Karpas-422 (cell line): ENCODE data around the gene STK4. TPM values are rescaled to one million over a fixed set of nuclear protein-coding genes. Genes with fewer than 3 reads are reported as not detected.

Experiments used
- DNase-seq: peaks from one replicate; pipeline ENCODE4 v3.0.0-alpha.2; 2015
- H2AFZ ChIP-seq: fragments of 200-600 bp; sonication (generic); 2 replicates; pipeline ENCODE4 v1.6.1; 2014; ENCODE audit warnings: antibody characterized with exemption, low read length, mixed read lengths
- H3K27ac ChIP-seq: fragments of 200-600 bp; sonication (generic); 2 replicates; pipeline ENCODE4 v1.5.1; 2014; ENCODE audit warnings: mild to moderate bottlenecking, low read length, moderate library complexity
- H3K27me3 ChIP-seq: fragments of 200-600 bp; sonication (generic); 2 replicates; pipeline ENCODE4 v1.6.1; 2014; ENCODE audit warnings: low read length, mixed read lengths
- H3K36me3 ChIP-seq: fragments of 200-600 bp; sonication (generic); 2 replicates; pipeline ENCODE4 v1.6.1; 2014; ENCODE audit warnings: low read length, mixed read lengths; ENCODE audit not compliant: insufficient read depth
- H3K4me1 ChIP-seq: fragments of 200-600 bp; sonication (generic); 2 replicates; pipeline ENCODE4 v1.6.1; 2014; ENCODE audit warnings: mild to moderate bottlenecking, low read length, mixed read lengths
- H3K4me2 ChIP-seq: fragments of 200-600 bp; sonication (generic); 2 replicates; pipeline ENCODE4 v1.6.1; 2014; ENCODE audit warnings: low read length, low read depth, mild to moderate bottlenecking; ENCODE audit not compliant: poor library complexity, severe bottlenecking
- H3K4me3 ChIP-seq: fragments of 200-600 bp; sonication (generic); 2 replicates; pipeline ENCODE4 v1.5.1; 2014; ENCODE audit warnings: mild to moderate bottlenecking, antibody characterized with exemption, low read length, mixed read lengths
- H3K79me2 ChIP-seq: fragments of 200-600 bp; sonication (generic); 2 replicates; pipeline ENCODE4 v1.6.1; 2014; ENCODE audit warnings: mild to moderate bottlenecking, low read length, mixed read lengths
- H3K9ac ChIP-seq: fragments of 200-600 bp; sonication (generic); 2 replicates; pipeline ENCODE4 v1.6.0; 2014; ENCODE audit warnings: low read length
- H3K9me2 ChIP-seq: fragments of 200-600 bp; sonication (generic), shearing (Covaris generic); replicated peaks from 2 replicates; pipeline ENCODE4 v1.6.0; 2014; ENCODE audit warnings: mild to moderate bottlenecking, low read length, moderate library complexity; ENCODE audit not compliant: insufficient read depth
- H3K9me3 ChIP-seq: fragments of 300-700, 200-600 bp; sonication (generic); 2 replicates; pipeline ENCODE4 v1.6.1; 2014; ENCODE audit warnings: low read length, mixed read lengths
- H4K20me1 ChIP-seq: fragments of 200-600 bp; sonication (generic); 2 replicates; pipeline ENCODE4 v1.6.1; 2014; ENCODE audit warnings: mild to moderate bottlenecking, antibody characterized with exemption, low read length, low read depth; ENCODE audit not compliant: insufficient read depth
- total RNA-seq: library from RNA; depleted of rRNA; stranded (reverse); fragments of >200 nt; shearing (Covaris generic); gene quantifications from 2 replicates; pipeline ENCODE4 v1.2.3, GENCODE V29; 2014; ENCODE audit warnings: low replicate concordance

STK4 gene
- total RNA-seq, 1 experiment from 2014 or later: 89.0 TPM

- Histone ChIP-seq H3K79me2 (peaks cover 38% of the 10 kb centered on the region), H3K36me3 (no peaks in the 10 kb centered on the region), H3K9me3 (no peaks in the 10 kb centered on the region), H3K27me3 (no peaks in the 10 kb centered on the region), H3K9me2 (no peaks in the 10 kb centered on the region), H4K20me1 (peaks cover 4% of the 10 kb centered on the region; the same call in 1 of the 2 replicates), H3K27ac (no peak overlapping the region), H3K4me2 (no peak overlapping the region), H3K9ac (no peak overlapping the region), H3K4me3 (no peak overlapping the region), H2AFZ (no peak overlapping the region), H3K4me1 (peaks cover 64% of the 10 kb centered on the region)
- no peak for DNase-seq
Observed at GRCh38 chr20:44962483-44962882, 3.8 kb upstream of the STK4 start.

DNA sequence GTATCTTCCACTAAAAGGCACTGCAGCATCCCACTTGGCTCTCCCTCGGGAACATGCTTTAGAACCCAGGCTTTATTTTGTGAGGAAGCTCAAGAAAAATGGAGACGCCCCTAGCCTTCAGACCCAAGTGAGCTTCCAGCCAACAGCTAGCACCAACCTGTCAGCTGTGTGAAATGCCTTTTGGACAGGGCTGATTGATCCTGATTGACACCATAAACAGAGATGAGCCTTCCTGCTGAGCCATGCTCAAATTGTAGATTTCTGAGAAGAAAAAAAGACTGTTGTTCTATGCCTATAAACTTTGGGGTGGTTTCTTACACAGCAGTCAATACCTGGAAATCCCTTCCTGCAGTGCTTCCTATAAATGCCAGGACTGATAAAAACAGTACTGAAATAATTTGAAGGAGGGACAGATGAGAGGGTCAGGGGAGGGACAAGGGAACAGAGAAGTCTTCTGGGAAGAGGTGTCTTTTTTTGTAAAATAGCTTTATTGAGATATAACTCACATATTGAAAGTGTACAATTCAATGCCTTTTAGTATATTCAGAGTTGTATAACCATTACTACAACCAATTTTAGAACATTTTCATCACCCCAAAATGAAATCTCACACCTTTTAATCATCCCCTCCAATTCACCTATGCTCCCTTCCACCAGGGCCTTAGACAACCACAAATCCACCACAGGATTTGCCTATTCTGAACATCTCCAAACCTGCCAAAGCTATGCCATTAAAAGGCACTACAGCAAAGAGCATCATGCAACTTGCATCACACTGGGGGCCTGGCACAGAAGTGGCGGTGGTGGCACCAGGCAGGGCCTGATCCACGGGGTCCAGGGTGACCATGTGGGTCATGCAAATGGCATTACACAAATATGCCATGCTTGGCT lies 2.7 kb upstream of the STK4 start:
- Histone ChIP-seq H3K9ac (peak overlapping the region; percentile 20; the same call in 1 of the 2 replicates), H2AFZ (no peak overlapping the region)
- DNase-seq: peak; percentile 74

GRCh38 chr20:44965651-44966029 lies 672 bp upstream of the STK4 start:
- Histone ChIP-seq H4K20me1 (peaks cover 10% of the 10 kb centered on the region; the same call in 1 of the 2 replicates), H3K9me2 (no peaks in the 10 kb centered on the region), H3K27ac (peak overlapping the region; percentile 71), H3K27me3 (no peaks in the 10 kb centered on the region), H3K9me3 (no peaks in the 10 kb centered on the region), H3K4me1 (peaks cover 74% of the 10 kb centered on the region), H3K4me3 (peak overlapping the region; percentile 82), H2AFZ (peak overlapping the region; percentile 61), H3K9ac (peak overlapping the region; percentile 96), H3K4me2 (peak overlapping the region; percentile 87), H3K79me2 (peaks cover 43% of the 10 kb centered on the region), H3K36me3 (no peaks in the 10 kb centered on the region)
- no peak for DNase-seq

More for the DNA sequence above, 2.7 kb upstream of the STK4 start:
- Histone ChIP-seq H3K27ac (peak overlapping the region; percentile 71), H4K20me1 (0 out of 2 replicates have a peak, but pooled peaks cover under 1% of the 10 kb centered on the region), H3K36me3 (no peaks in the 10 kb centered on the region), H3K4me1 (peaks cover 65% of the 10 kb centered on the region), H3K27me3 (no peaks in the 10 kb centered on the region), H3K9me3 (no peaks in the 10 kb centered on the region), H3K79me2 (peaks cover 39% of the 10 kb centered on the region), H3K4me2 (peak overlapping the region; percentile 87), H3K9me2 (no peaks in the 10 kb centered on the region), H3K4me3 (0 out of 2 replicates have a peak overlapping the region, but pooled peaks have one; percentile 11)

GRCh38 chr20:44967207-44967807 lies 995 bp downstream of the STK4 start:
- Histone ChIP-seq H3K9me3 (no peaks in the 10 kb centered on the region), H3K27me3 (no peaks in the 10 kb centered on the region), H3K9me2 (no peaks in the 10 kb centered on the region), H3K4me3 (peak overlapping the region; percentile 82), H2AFZ (no peak overlapping the region), H3K79me2 (peaks cover 60% of the 10 kb centered on the region), H3K4me2 (peak overlapping the region; percentile 87), H3K4me1 (peaks cover 67% of the 10 kb centered on the region), H3K27ac (peak overlapping the region; percentile 79), H3K9ac (peak overlapping the region; percentile 96), H3K36me3 (peaks cover 5% of the 10 kb centered on the region), H4K20me1 (peaks cover 10% of the 10 kb centered on the region; the same call in 1 of the 2 replicates)
- DNase-seq: peak; percentile 89

GRCh38 chr20:44969300-44969894 lies 3.1 kb downstream of the STK4 start:
- H3K9ac ChIP-seq: peak overlapping the region; percentile 96
- peak overlapping the region; percentile 79 for H3K27ac ChIP-seq
- peaks cover 52% of the 10 kb centered on the region for H3K4me1 ChIP-seq
- H3K4me3 ChIP-seq: peak overlapping the region; percentile 82
- H4K20me1 ChIP-seq: peaks cover 10% of the 10 kb centered on the region; the same call in 1 of the 2 replicates
- no peaks in the 10 kb centered on the region for H3K9me2 ChIP-seq
- peaks cover 23% of the 10 kb centered on the region for H3K36me3 ChIP-seq
- no peaks in the 10 kb centered on the region for H3K9me3 ChIP-seq
- peak overlapping the region; percentile 87 for H3K4me2 ChIP-seq
- peaks cover 78% of the 10 kb centered on the region for H3K79me2 ChIP-seq
- DNase-seq: no peak
- no peaks in the 10 kb centered on the region for H3K27me3 ChIP-seq
- no peak overlapping the region for H2AFZ ChIP-seq

GRCh38 chr20:44970243-44970757 lies 4.0 kb downstream of the STK4 start:
- DNase-seq: peak; percentile 47
- Histone ChIP-seq H3K4me2 (peak overlapping the region; percentile 87), H3K36me3 (peaks cover 30% of the 10 kb centered on the region), H3K9me3 (no peaks in the 10 kb centered on the region), H3K27me3 (no peaks in the 10 kb centered on the region), H3K4me3 (peak overlapping the region; percentile 40; the same call in 1 of the 2 replicates), H3K79me2 (peaks cover 86% of the 10 kb centered on the region), H3K9me2 (no peaks in the 10 kb centered on the region), H2AFZ (no peak overlapping the region), H3K4me1 (peaks cover 43% of the 10 kb centered on the region), H3K9ac (peak overlapping the region; percentile 31; the same call in 1 of the 2 replicates), H4K20me1 (peaks cover 10% of the 10 kb centered on the region; the same call in 1 of the 2 replicates), H3K27ac (peak overlapping the region; percentile 50)

DNA sequence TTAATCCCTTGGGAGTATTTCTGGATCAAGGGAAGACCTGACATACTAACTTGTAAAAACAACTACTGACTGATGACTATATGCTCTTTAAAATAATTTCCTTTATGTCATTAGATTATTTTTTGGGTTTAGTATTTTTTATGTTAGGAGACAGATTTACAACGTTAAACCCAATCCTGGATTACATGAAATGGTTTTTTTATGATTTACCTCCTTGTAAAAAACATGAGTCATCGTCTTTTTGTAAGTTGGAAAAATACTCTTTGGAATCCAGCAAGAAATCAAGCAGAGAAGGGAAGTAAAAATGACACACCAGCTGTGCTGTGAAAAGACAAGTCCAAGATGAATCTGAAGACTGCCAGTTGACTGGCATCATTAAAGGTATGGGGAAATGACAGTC lies 6.7 kb downstream of the STK4 start:
- Histone ChIP-seq H3K9me3 (no peaks in the 10 kb centered on the region), H3K4me3 (no peak overlapping the region), H3K9ac (no peak overlapping the region), H3K79me2 (peaks cover 94% of the 10 kb centered on the region), H3K27me3 (no peaks in the 10 kb centered on the region), H3K4me2 (no peak overlapping the region), H4K20me1 (peaks cover 10% of the 10 kb centered on the region; the same call in 1 of the 2 replicates), H3K4me1 (peaks cover 40% of the 10 kb centered on the region), H3K27ac (no peak overlapping the region), H3K9me2 (no peaks in the 10 kb centered on the region), H2AFZ (no peak overlapping the region), H3K36me3 (peaks cover 51% of the 10 kb centered on the region)
- DNase-seq: no peak
